Smooth muscle cell (in vitro differentiated cells): ENCODE measurements around the gene TBX2. TPM values are rescaled to one million over a fixed set of nuclear protein-coding genes. Genes with fewer than 3 reads are reported as not detected.
"Not testable (repeated sequence)": the region's sequence is repeated elsewhere in the genome, so short reads cannot be mapped to it uniquely, and the experiment has no call there.

ENCODE experiments used
- DNase-seq: peaks from one replicate; lab custom pipeline; 2025; ENCODE audit not compliant: unreplicated experiment; lab: John Stamatoyannopoulos, UW
- H2AFZ ChIP-seq: fragments of 200-600 bp; sonication (generic); 2 replicates; pipeline ENCODE4 v1.6.0; 2016; ENCODE audit warnings: antibody characterized with exemption, low read depth, mild to moderate bottlenecking
- H3F3A ChIP-seq: fragments of 200-600 bp; sonication (generic); 2 replicates; pipeline ENCODE4 v1.6.0; 2017; ENCODE audit warnings: antibody characterized with exemption, low read depth
- H3K27ac ChIP-seq: fragments of 200-600 bp; sonication (generic); 2 replicates; pipeline ENCODE4 v1.5.1; 2016; ENCODE audit warnings: low read depth, mild to moderate bottlenecking
- H3K27me3 ChIP-seq: fragments of 200-600 bp; sonication (generic); 2 replicates; pipeline ENCODE4 v1.6.1; 2016; ENCODE audit warnings: low read depth, mild to moderate bottlenecking
- H3K36me3 ChIP-seq: fragments of 200-600 bp; sonication (generic); 2 replicates; pipeline ENCODE4 v1.5.1; 2016; ENCODE audit warnings: low read depth
- H3K4me1 ChIP-seq: fragments of 200-600 bp; sonication (generic); 2 replicates; pipeline ENCODE4 v1.5.1; 2016; ENCODE audit warnings: low read depth
- H3K4me2 ChIP-seq: fragments of 200-600 bp; sonication (generic); 2 replicates; pipeline ENCODE4 v1.6.0; 2016; ENCODE audit warnings: mild to moderate bottlenecking
- H3K4me3 ChIP-seq: fragments of 200-600 bp; sonication (generic); 2 replicates; pipeline ENCODE4 v1.5.1; 2016; ENCODE audit warnings: mild to moderate bottlenecking
- H3K79me2 ChIP-seq: fragments of 200-600 bp; sonication (generic); 2 replicates; pipeline ENCODE4 v1.6.0; 2016; ENCODE audit warnings: low read depth, mild to moderate bottlenecking
- H3K9ac ChIP-seq: fragments of 200-600 bp; sonication (generic); 2 replicates; pipeline ENCODE4 v1.6.0; 2016; ENCODE audit warnings: low read depth
- H3K9me3 ChIP-seq: fragments of 200-600 bp; sonication (generic); replicated peaks from 2 replicates; pipeline ENCODE4 v1.5.1; 2016; ENCODE audit warnings: low read depth
- H4K20me1 ChIP-seq: fragments of 200-600 bp; sonication (generic); 2 replicates; pipeline ENCODE4 v1.6.0; 2016; ENCODE audit warnings: low read depth
- WGBS: methylation state at CpG from one replicate; pipeline ENCODE4 v1.1.7; 2016; ENCODE audit warnings: low lambda C conversion rate; 5-methylcytosine and 5-hydroxymethylcytosine counted together
- polyA plus RNA-seq: library from polyadenylated mRNA; unstranded; fragments of >200 nt; fragmentation: Nextera tagmentation; extraction: Ambion mirVana; gene quantifications from 2 replicates; pipeline ENCODE4 v1.2.1, GENCODE V29; 2016
- total RNA-seq: library from RNA; depleted of rRNA; stranded (reverse); fragments of >200 nt; gene quantifications from 2 replicates; pipeline ENCODE4 v1.2.3, GENCODE V29; 2014
- TF ChIP-seq, protein P1 (sequence below): fragments of 200-600 bp; sonication (generic); IDR thresholded peaks from 2 replicates; pipeline ENCODE4 v1.5.1; 2017; ENCODE audit warnings: borderline replicate concordance, mild to moderate bottlenecking, antibody characterized with exemption; ENCODE audit not compliant: insufficient read depth, poor library complexity, severe bottlenecking

The TBX2 gene
- total and polyA plus RNA-seq, 2 experiments from 2014 or later: 46.7 to 146 TPM

DNA sequence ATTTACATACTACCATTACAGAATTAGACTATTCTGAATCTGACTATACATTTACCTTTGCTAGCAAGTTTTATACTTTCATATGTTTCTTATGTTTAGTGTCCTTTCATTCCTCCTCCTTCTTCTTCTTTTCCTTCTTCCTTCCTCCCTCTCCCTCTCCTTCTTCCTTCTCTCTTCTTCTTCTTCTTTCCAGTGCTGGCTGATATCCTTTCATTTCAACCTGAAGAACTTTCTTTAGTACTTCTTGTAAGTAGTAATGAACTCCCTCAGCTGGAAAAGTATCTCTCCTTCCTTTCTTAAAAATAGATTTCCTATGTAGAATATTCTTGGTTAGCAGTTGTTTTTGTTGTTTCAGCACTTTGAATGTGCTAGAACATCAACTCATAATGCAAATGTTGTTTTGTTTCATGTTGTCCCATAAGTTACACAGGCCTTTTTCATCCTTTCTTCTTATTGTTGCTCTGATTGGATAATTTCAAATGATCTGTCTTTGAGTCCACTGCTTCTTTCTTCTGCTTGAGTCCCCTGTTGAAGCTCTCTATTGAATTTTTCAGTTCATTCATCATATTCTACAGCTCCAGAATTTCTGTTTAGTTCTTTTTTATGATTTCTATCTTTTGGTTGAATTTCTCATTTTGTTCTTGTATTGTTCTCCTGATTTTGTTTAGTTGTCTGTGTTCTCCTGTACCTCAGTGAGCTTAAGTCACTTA, 37.5 kb downstream of the TBX2 start:
- H3K4me2 ChIP-seq: no peak overlapping the region
- DNase-seq: no peak
- no peak overlapping the region for H2AFZ ChIP-seq
- peaks cover 5% of the 10 kb centered on the region for H3K9me3 ChIP-seq
- H3K27me3 ChIP-seq: no peaks in the 10 kb centered on the region
- no peaks in the 10 kb centered on the region for H4K20me1 ChIP-seq
- no peak overlapping the region for H3K4me3 ChIP-seq
- H3K36me3 ChIP-seq: peaks cover 3% of the 10 kb centered on the region
- H3K79me2 ChIP-seq: no peaks in the 10 kb centered on the region
- H3F3A ChIP-seq: peaks cover 2% of the 10 kb centered on the region
- TF ChIP-seq, protein P1, sequence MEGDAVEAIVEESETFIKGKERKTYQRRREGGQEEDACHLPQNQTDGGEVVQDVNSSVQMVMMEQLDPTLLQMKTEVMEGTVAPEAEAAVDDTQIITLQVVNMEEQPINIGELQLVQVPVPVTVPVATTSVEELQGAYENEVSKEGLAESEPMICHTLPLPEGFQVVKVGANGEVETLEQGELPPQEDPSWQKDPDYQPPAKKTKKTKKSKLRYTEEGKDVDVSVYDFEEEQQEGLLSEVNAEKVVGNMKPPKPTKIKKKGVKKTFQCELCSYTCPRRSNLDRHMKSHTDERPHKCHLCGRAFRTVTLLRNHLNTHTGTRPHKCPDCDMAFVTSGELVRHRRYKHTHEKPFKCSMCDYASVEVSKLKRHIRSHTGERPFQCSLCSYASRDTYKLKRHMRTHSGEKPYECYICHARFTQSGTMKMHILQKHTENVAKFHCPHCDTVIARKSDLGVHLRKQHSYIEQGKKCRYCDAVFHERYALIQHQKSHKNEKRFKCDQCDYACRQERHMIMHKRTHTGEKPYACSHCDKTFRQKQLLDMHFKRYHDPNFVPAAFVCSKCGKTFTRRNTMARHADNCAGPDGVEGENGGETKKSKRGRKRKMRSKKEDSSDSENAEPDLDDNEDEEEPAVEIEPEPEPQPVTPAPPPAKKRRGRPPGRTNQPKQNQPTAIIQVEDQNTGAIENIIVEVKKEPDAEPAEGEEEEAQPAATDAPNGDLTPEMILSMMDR: no peak
- no peaks in the 10 kb centered on the region for H3K4me1 ChIP-seq
- no peak overlapping the region for H3K9ac ChIP-seq
- H3K27ac ChIP-seq: no peak overlapping the region

DNA sequence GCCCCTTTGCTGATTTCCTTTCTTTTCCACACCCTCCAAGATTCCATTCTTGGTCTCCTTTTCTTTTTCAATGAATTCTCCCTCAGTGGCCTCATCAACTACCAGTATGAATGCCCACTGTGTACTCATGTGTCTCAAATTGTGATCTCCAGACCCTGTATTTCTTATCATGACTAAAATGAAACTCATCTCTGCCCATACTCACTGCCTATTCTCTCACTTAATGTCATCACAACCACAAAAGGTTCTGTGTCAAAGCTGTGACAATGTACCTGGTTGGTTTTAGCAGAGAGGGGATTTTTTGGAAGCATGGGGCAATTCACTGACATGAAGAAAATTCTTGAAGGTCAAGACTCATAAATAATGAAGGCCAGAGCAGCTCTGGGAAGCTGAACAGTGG, 41.1 kb downstream of the TBX2 start:
- DNase-seq: no peak
- Histone ChIP-seq H3K4me2 (no peak overlapping the region), H3K27ac (no peak overlapping the region), H3K4me1 (no peaks in the 10 kb centered on the region), H3K36me3 (no peaks in the 10 kb centered on the region), H3K27me3 (no peaks in the 10 kb centered on the region), H3K9ac (no peak overlapping the region), H3K9me3 (no peaks in the 10 kb centered on the region), H2AFZ (no peak overlapping the region), H3F3A (peaks cover 5% of the 10 kb centered on the region), H3K79me2 (no peaks in the 10 kb centered on the region), H3K4me3 (no peak overlapping the region), H4K20me1 (no peaks in the 10 kb centered on the region)
- TF ChIP-seq, protein P1: no peak

DNA sequence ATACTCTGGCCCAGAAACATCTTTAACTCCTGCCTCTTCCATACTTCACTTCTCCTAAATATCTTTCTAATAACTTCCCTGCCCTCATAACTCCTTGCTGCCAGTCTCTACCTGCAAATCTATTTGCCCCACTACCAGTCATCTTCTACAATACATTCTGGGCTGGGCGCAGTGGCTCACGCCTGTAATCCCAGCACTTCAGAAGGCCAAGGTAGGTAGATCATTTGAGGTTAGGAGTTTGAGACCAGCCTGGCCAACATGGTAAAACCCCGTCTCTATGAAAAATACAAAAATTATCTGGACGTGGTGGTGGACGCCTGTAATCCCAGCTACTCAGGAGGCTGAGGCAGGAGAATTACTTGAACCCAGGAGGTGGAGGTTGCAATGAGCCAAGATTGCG, 41.9 kb downstream of the TBX2 start:
- DNase-seq, H2AFZ ChIP-seq, H3K4me3 ChIP-seq, H3K27me3 ChIP-seq, H3F3A ChIP-seq, H3K27ac ChIP-seq, H3K4me1 ChIP-seq, H4K20me1 ChIP-seq, H3K9me3 ChIP-seq, H3K79me2 ChIP-seq, H3K36me3 ChIP-seq, H3K4me2 ChIP-seq, H3K9ac ChIP-seq: not testable (repeated sequence)
- 98% methylated on average over 6 of the region's 6 CpGs for WGBS

DNA sequence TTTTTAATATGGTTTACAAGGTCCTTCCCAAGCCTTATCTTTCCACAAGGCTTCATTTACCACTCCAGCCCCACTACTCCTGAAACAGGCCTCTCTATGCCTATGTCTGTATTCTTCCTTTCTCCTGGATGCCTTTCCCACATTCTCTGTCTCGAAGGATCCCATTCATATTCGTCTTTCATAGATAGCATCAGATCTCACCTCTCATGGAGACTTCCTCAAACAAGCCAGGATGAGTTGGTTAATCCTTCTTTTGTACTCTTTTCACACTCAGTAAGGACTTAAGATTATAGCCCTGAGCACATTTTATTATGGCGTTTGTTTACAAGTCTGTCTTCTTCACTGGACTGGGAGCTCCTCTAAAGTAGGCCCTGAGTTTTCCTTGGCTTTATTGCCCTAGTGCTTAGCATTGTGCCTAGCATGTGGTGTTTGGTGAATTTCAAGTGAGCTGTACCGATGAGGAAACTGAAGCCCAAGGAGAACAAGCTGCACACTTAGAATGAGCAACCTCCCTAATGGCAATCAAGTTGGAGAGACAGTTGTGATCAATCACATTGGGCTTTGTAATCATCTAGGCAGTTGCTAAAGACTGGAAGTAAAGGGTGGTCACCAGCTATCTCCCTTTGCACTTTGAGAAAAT, 42.6 kb downstream of the TBX2 start:
- H3K9me3 ChIP-seq: no peaks in the 10 kb centered on the region
- H3K27ac ChIP-seq: no peak overlapping the region
- no peak for DNase-seq
- WGBS: 31% methylated on average over 4 of the region's 4 CpGs
- H4K20me1 ChIP-seq: no peaks in the 10 kb centered on the region
- TF ChIP-seq, protein P1: no peak
- H3K4me2 ChIP-seq: no peak overlapping the region
- no peaks in the 10 kb centered on the region for H3K79me2 ChIP-seq
- peaks cover 5% of the 10 kb centered on the region for H3F3A ChIP-seq
- H3K4me3 ChIP-seq: no peak overlapping the region
- no peak overlapping the region for H3K9ac ChIP-seq
- H3K36me3 ChIP-seq: no peaks in the 10 kb centered on the region
- peak overlapping the region; percentile 59 for H2AFZ ChIP-seq
- no peaks in the 10 kb centered on the region for H3K27me3 ChIP-seq
- H3K4me1 ChIP-seq: no peaks in the 10 kb centered on the region
